Activated CD8-positive, alpha-beta memory T cell treated with anti-CD3 and anti-CD28 coated beads for 48 hours (primary cell): ENCODE measurements around the gene FAM171A2.
A peak's percentile ranks its signal among the peaks of the same experiment; 100 is the strongest.

Experiments used
- DNase-seq, 3 experiments: peaks; one replicate each; pipeline ENCODE4 v3.0.0-alpha.2; 2020; ENCODE audit warnings: low read depth in 2 of 3, low spot score in 2 of 3

The FAM171A2 gene

DNA sequence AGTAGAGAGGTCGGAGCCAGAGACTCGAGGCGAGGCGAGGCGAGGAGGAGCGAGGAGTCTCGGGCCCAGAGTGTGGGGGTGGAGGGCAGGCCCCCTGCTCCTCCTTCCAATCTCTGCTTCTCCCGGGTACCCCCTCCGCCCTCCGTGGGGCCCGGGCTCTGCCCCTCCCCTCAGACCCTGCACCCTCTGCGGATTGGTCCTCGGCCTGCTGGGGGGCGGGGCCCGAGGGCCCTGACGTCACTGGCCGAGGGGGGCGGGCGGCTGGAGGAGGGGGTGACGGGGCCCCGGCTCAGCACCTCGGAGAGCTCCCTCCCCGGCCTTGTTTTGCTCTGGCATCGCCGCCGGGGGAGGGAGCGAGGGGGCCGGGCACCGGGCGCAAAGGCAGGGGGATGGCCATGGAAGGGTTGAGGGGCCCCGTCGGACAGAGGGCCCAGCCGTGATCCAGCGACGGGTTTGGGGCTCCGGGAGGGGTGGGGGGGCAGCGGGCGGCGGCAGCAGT is 55.3 kb downstream of the FAM171A2 start, which contains the start of gene RUNDC3A:
RUNDC3A (plus strand) TSS at position 282 of the 499 bp plus-strand sequence. CDS start 232 bp downstream, outside the sequence.
- DNase-seq: peak; percentile 62 to 72 (median 63)

DNA sequence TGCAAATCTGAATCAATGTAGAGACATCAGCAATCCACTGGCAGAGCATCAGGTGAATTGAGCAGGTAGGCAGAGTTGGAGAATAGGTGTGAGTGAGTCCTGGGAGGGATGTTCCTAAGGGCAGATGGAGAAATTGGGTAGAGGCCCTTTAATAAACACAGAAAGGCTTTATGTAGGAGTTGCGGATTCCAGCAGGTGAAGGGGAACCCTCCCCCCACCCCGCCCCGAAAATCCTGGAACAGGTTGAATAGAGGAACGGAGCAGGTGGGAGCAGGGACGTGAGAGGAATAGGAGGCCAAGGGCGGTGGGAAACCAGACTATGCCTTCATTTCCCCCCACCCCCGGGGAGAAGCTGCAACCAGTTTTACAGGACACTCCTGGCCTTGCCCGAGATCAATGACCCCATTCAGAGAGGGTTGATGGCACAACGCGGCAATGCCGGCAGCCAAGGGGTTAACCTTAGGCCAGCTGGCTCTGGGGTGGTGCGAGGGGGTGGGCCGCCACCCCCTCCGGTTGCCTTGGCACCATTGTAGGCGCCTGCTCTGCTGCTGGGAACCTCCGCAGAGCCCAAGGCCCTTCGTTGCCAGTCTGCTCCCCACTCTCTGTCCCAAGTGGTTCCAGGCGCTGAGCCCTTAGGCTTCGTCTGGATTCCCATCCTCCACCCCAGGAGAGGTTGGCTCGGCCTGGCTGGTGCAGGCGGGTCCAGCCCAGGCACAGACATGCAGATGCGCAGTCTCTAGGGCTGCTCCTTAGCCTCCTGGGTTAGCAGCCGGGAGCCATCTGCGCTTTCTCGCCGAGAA is 56.1 kb downstream of the FAM171A2 start:
- DNase-seq: no peak

DNA sequence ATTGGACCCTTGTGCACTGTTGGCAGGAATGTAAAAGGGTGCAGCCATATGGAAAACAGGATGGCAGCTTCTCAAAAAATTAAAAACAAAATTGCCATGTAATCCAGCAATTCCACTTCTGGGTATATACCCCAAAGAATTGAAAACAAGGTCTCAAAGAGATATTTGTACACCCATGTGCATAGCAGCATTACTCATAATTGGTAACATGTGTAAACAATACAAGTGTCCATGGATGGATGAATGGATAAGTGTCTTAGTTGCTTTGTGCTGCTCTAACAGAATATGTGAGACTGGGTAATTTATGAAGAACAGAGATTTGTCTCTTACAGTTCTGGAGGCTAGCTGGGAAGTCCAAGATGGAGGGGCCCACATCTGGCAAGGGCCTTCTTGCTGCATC is 59.0 kb downstream of the FAM171A2 start:
- DNase-seq: no peak
